Keratinocyte (primary cell): ENCODE data around the gene ZCCHC13. TPM values are rescaled to one million over a fixed set of nuclear protein-coding genes. Genes with fewer than 3 reads are reported as not detected.

Source experiments
- DNase-seq: peaks from one replicate; pipeline ENCODE4 v3.0.0-alpha.2; 2011; ENCODE audit warnings: low read depth, missing footprints, low spot score
- FAIRE-seq: peaks from 2 replicates; lab custom pipeline; 2011; peaks lifted over from hg19 to GRCh38; lab: Jason Lieb, UNC
- H2AFZ ChIP-seq: 2 replicates; pipeline ENCODE4 v1.6.0; 2012; ENCODE audit warnings: low read length, control low read depth, inconsistent platforms; ENCODE audit not compliant: control insufficient read depth
- H3K27ac ChIP-seq: 2 replicates; pipeline ENCODE4 v1.5.1; 2011; ENCODE audit warnings: low read length; ENCODE audit not compliant: control insufficient read depth, insufficient read depth
- H3K27me3 ChIP-seq: 3 replicates; pipeline ENCODE4 v1.6.0; 2011; ENCODE audit warnings: low read length; ENCODE audit not compliant: control insufficient read depth, insufficient read depth; ENCODE audit errors: extremely low read depth
- H3K36me3 ChIP-seq, 2 experiments: 2 replicates in 1 of 2; 3 replicates in 1 of 2; pipeline ENCODE4 v1.5.1; 2011; ENCODE audit warnings: low read length in 2 of 2, mild to moderate bottlenecking in 1 of 2; ENCODE audit not compliant: control insufficient read depth in 2 of 2, insufficient read depth in 2 of 2; ENCODE audit errors: extremely low read depth in 1 of 2
- H3K4me1 ChIP-seq: 3 replicates; pipeline ENCODE4 v1.5.1; 2011; ENCODE audit warnings: low read length; ENCODE audit not compliant: control insufficient read depth, insufficient read depth; ENCODE audit errors: extremely low read depth
- H3K4me2 ChIP-seq: 3 replicates; pipeline ENCODE4 v1.6.0; 2011; ENCODE audit warnings: low read depth, low read length; ENCODE audit not compliant: control insufficient read depth, insufficient read depth; ENCODE audit errors: extremely low read depth
- H3K4me3 ChIP-seq, 3 experiments: fragments of 200-600 bp in 1 of 3; sonication (generic) in 1 of 3; 2 replicates in 2 of 3; 3 replicates in 1 of 3; pipeline ENCODE4 v1.5.1; 2011 to 2016; ENCODE audit warnings: low read length in 3 of 3, mild to moderate bottlenecking in 3 of 3, control low read depth in 2 of 3, inconsistent platforms in 1 of 3, low read depth in 1 of 3, mixed read lengths in 1 of 3, mixed run types in 1 of 3, moderate library complexity in 1 of 3; ENCODE audit not compliant: control insufficient read depth in 2 of 3, insufficient read depth in 2 of 3; ENCODE audit errors: extremely low read depth in 1 of 3
- H3K79me2 ChIP-seq: 2 replicates; pipeline ENCODE4 v1.6.0; 2012; ENCODE audit warnings: low read length; ENCODE audit not compliant: control insufficient read depth, insufficient read depth
- H3K9ac ChIP-seq: 3 replicates; pipeline ENCODE4 v1.6.0; 2011; ENCODE audit warnings: low read length; ENCODE audit not compliant: control insufficient read depth, insufficient read depth; ENCODE audit errors: extremely low read depth
- H3K9me1 ChIP-seq: 3 replicates; pipeline ENCODE4 v1.6.0; 2011; ENCODE audit warnings: low read length; ENCODE audit not compliant: control insufficient read depth, insufficient read depth; ENCODE audit errors: extremely low read depth
- H3K9me3 ChIP-seq: 2 replicates; pipeline ENCODE4 v1.5.1; 2012; ENCODE audit warnings: low read depth, low read length; ENCODE audit not compliant: control insufficient read depth
- H4K20me1 ChIP-seq: 3 replicates; pipeline ENCODE4 v1.6.0; 2011; ENCODE audit warnings: low read length; ENCODE audit not compliant: control insufficient read depth, insufficient read depth; ENCODE audit errors: extremely low read depth
- EZH2 ChIP-seq: IDR thresholded peaks from one replicate; pipeline ENCODE4 v1.6.1; 2012; ENCODE audit warnings: inconsistent platforms, mild to moderate bottlenecking, low read length, moderate library complexity
- dilution Hi-C: fragments of 300-500 bp; cut with MboI; formaldehyde crosslinking; loops from one replicate; pipeline ENCODE4 v1.7.0; 2020; ENCODE audit warnings: low sequenced_read_pairs; ENCODE audit not compliant: extremely low pct_ligation_motif_present
- polyA plus RNA-seq, 5 experiments: library from polyadenylated mRNA; depleted of rRNA in 3 of 5; stranded (reverse) in 3 of 5; stranded (forward) in 1 of 5; unstranded in 1 of 5; fragments of >200 nt; gene quantifications; 1 replicate in 1 of 5; 2 replicates in 3 of 5; 3 replicates in 1 of 5; pipeline versions ENCODE4 v1.2.1 to v1.2.3, GENCODE V29; 2011 to 2012; ENCODE audit warnings: missing spikeins in 2 of 5, low read depth in 1 of 5, low replicate concordance in 1 of 5
- TF ChIP-seq, protein P1 (sequence below), 3 experiments: IDR thresholded peaks in 1 of 3; conservative IDR thresholded peaks in 1 of 3; optimal IDR thresholded peaks in 1 of 3; 2 replicates in 2 of 3; 3 replicates in 1 of 3; pipeline versions ENCODE3 to v1.5.1; 2011; ENCODE audit warnings: low read length in 3 of 3, mild to moderate bottlenecking in 3 of 3, moderate library complexity in 2 of 3, control low read depth in 1 of 3, inconsistent platforms in 1 of 3; ENCODE audit not compliant: insufficient read depth in 2 of 3; ENCODE audit errors: extremely low read depth in 1 of 3

Gene ZCCHC13
- polyA plus RNA-seq, 1 donor (not counting 4 experiments of a cell fraction or from before 2014, with no cell fraction given): not detected

DNA sequence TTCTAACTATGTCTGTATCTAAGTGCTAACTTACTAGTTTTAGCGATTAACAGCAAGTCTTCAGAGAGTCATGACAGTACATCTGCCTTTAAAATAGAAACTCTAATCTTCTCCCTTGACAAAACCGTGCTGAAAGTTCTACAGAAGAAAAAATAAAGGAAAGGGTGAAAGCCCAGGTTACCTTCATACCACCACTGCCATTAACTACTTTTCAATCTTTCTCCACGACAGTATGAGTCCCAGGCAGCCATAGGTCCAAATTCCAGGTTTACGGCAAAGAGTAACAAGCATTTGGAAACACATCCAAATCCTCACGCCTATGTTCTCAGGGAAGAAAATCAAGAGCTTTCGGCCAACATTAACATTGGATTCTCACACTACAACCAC lies 12.4 kb upstream of the ZCCHC13 start:
- DNase-seq (no peak), FAIRE-seq (no peak)
- Histone ChIP-seq H3K4me1 (no peaks in the 10 kb centered on the region), H3K36me3 (peaks cover 0 to 2% of the 10 kb centered on the region in 2 experiments), H3K4me3 (peak overlapping the region; percentile 58 to 79 (median 67)), H3K4me2 (peak overlapping the region; percentile 59), H3K9ac (peak overlapping the region; percentile 90), H3K79me2 (peaks cover 49% of the 10 kb centered on the region), H4K20me1 (no peaks in the 10 kb centered on the region), H3K27ac (peak overlapping the region; percentile 92), H2AFZ (no peak overlapping the region), H3K9me3 (no peaks in the 10 kb centered on the region), H3K27me3 (no peaks in the 10 kb centered on the region), H3K9me1 (no peaks in the 10 kb centered on the region)
- dilution Hi-C loops: no loop called here
- TF ChIP-seq, protein P1, sequence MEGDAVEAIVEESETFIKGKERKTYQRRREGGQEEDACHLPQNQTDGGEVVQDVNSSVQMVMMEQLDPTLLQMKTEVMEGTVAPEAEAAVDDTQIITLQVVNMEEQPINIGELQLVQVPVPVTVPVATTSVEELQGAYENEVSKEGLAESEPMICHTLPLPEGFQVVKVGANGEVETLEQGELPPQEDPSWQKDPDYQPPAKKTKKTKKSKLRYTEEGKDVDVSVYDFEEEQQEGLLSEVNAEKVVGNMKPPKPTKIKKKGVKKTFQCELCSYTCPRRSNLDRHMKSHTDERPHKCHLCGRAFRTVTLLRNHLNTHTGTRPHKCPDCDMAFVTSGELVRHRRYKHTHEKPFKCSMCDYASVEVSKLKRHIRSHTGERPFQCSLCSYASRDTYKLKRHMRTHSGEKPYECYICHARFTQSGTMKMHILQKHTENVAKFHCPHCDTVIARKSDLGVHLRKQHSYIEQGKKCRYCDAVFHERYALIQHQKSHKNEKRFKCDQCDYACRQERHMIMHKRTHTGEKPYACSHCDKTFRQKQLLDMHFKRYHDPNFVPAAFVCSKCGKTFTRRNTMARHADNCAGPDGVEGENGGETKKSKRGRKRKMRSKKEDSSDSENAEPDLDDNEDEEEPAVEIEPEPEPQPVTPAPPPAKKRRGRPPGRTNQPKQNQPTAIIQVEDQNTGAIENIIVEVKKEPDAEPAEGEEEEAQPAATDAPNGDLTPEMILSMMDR (optimal IDR thresholded peaks at IDR 0.05 in 1 of 3, IDR thresholded peaks at IDR 0.05 in 1 of 3, conservative IDR thresholded peaks at IDR 0.05 in 1 of 3; ENCODE audit: extremely low read depth in 1 of 3, insufficient read depth in 2 of 3, low read length in 3 of 3): no peak
- no peak for TF ChIP-seq EZH2

DNA sequence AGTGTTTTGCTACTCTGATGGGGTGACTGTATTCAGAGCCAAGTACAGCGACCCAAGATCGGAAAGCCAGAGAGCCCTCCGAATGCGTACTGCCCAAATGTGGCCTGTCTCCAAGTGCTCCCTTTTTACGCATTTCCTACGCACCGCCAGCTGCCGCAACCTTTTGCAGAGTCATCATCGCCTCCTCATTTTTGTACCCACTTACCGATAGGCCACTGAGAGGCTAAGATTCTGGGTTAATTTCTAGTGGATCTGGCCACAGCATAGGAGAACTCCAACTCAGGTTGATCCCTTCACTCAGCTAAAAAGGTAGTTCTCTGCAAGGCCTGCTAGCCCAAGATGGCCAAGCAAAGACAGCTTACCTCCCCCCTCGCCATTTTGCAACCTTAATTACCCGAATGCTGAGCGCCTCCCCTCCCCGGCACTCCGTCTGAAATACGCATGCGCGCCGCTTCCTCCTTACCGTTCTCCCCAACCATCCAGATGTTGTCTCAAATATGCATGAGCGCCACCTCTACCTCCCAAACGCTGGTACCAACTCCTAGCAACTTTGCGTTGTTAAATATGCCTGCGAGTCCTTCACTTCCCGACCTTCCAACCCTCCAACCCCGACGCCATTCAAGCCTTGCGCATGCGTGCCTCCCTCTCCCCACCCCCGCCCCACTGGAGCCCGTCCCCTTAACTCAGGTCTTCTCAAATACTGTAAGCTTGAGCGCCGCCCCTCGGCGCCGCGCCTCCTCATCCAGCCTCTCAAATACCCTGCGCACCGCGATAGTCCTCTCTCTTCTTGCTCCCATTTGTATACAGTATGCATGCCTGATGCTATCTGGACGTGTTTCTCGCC lies 11.8 kb upstream of the ZCCHC13 start:
- H3K36me3 ChIP-seq: peaks cover 0 to 2% of the 10 kb centered on the region in 2 experiments
- H3K9me1 ChIP-seq: no peaks in the 10 kb centered on the region
- H2AFZ ChIP-seq: peak overlapping the region; percentile 96
- peak overlapping the region; percentile 92 for H3K27ac ChIP-seq
- no peaks in the 10 kb centered on the region for H3K4me1 ChIP-seq
- H4K20me1 ChIP-seq: no peaks in the 10 kb centered on the region
- peaks cover 43% of the 10 kb centered on the region for H3K79me2 ChIP-seq
- TF ChIP-seq, protein P1 (optimal IDR thresholded peaks at IDR 0.05 in 1 of 3, IDR thresholded peaks at IDR 0.05 in 1 of 3, conservative IDR thresholded peaks at IDR 0.05 in 1 of 3; ENCODE audit: extremely low read depth in 1 of 3, insufficient read depth in 2 of 3, low read length in 3 of 3): peak in 2 of 3 experiments; percentile 6 to 41
- TF ChIP-seq EZH2: no peak
- peak overlapping the region; percentile 58 to 79 (median 67) for H3K4me3 ChIP-seq
- no peaks in the 10 kb centered on the region for H3K27me3 ChIP-seq
- dilution Hi-C loops: no loop called here
- no peaks in the 10 kb centered on the region for H3K9me3 ChIP-seq
- no peak for FAIRE-seq
- peak; percentile 46 for DNase-seq
- peak overlapping the region; percentile 90 for H3K9ac ChIP-seq
- H3K4me2 ChIP-seq: peak overlapping the region; percentile 95
